GM21526 (cell line): ENCODE data around the gene TOR3A.

ENCODE experiments used
- ATAC-seq: cut with Tn5 transposase; IDR thresholded peaks from one replicate; pipeline ENCODE4 v1.9.1; 2021; ENCODE audit warnings: moderate library complexity; ENCODE audit not compliant: unreplicated experiment, low FRiP score

TOR3A gene

GRCh38 chr1:179142889-179143299 is 61.0 kb downstream of the TOR3A start:
- no peak for ATAC-seq

GRCh38 chr1:179143322-179143721 is 61.5 kb downstream of the TOR3A start:
- no peak for ATAC-seq

- no peak for ATAC-seq
Measured at GRCh38 chr1:179144626-179145025, 62.8 kb downstream of the TOR3A start.

- no peak for ATAC-seq
Measured at GRCh38 chr1:179145521-179145920, 63.7 kb downstream of the TOR3A start.
